NCI-H146 treated with DMSO at 0.1 percent for 48 hours (cell line): ENCODE measurements around the gene RNF157.
"Not testable (repeated sequence)": the region's sequence is repeated elsewhere in the genome, so short reads cannot be mapped to it uniquely, and the experiment has no call there.

Source experiments
- DNase-seq: peaks from one replicate; lab custom pipeline; 2025; ENCODE audit not compliant: unreplicated experiment; lab: John Stamatoyannopoulos, UW

RNF157 gene

DNA sequence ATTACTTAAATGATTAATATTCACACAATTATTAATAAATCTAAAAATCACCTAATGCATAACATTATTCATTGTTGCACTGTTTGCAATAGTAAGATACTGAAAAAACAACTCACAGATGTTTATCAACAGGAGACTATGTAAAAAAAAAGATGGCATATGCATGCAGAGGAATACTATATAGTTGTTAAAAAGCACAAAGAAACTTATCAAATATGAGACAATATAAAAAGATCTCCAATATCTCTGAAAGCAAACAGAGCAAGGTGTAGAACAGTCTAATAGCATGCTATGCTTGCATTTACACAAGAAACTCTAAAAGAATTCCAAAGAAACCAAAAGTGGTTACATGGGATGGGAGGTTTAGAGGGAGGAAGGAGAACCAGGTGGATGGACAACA is 3.7 kb downstream of the RNF157 start:
- no peak for DNase-seq

DNA sequence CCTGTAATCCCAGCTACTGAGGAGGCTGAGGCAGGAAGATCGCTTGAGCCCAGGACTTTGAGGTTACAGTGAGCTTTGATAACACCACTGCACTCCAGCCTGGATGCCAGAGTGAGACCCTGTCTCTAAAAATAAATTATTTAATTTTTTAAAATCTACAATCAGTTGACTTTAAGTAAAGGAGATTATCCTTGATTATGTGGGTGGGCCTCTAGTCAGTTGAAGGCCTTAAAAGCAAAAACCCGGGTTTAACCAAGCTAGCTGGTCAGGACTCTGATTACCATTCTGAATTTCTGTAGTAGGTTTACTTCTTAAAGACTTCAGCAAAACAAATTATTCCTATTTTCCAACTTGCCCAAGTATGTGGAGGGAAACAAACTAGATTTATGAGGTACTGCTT is 4.4 kb downstream of the RNF157 start:
- no peak for DNase-seq

DNA sequence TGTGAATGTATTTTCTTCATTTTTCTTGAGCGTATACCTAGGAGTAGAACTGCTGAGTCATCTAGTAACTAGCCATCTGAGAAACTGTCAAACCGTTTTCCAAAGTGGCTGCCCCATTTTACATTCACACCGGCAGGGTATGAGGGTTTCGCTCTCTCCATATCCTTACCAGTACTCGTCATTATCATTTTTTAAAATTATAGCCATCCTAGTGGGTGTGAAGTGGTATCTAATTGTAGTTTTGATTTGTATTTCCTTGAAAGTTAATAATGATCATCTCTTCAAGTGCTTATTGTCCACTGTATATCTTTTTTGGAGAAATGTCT is 6.0 kb downstream of the RNF157 start:
- DNase-seq, result no peak

DNA sequence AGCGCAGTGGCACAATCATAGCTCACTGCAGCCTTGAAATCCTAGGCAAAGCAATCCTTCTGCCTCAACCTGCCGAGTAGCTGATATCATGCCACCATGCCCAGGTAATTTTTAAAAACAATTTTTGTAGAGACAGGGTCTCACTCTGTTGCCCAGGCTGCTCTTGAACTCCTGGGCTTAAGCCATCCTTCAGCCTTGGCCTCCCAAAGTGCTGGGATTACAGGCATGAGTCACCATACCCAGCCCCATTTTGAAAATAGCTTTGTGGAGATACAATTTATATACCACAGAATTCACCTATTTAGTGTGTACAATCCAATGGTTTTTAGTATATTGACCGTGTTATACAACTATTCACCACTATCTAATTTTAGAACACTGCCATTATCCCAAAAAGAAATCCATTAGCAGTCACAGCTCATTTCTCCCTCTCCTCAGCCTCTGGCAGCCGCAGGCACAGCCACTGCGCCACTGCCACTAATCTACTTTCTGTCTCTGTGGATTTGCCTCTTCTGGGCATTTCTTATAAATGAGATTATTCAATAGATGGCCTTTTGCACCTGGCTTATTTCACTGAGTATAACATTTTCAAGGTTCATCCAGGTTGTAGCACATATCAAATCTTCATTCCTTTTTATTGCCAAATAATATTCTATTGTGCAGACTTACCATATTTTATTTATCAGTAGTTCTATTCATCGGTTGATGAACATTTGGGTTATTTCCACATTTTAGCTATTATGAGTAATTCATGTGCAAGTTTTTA is 6.5 kb downstream of the RNF157 start:
- no peak for DNase-seq

DNA sequence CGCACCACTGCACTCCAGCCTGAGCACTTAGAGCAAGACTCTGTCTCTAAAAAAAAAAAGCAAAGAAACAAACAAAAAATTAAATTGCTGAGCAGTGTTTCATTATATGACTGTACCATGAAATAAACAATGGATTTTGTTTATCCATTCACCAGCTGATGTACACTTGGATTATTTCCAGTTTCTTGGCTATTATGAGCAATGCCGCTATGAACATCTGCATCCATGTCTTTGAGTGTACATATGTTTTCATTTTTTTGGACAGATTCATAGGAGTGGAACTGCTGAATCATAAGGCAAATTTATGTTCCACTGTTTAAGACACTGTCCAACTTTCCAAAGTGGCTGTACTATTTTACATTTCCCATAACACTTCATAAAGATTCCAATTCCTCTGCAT is 8.0 kb downstream of the RNF157 start:
- no peak for DNase-seq

DNA sequence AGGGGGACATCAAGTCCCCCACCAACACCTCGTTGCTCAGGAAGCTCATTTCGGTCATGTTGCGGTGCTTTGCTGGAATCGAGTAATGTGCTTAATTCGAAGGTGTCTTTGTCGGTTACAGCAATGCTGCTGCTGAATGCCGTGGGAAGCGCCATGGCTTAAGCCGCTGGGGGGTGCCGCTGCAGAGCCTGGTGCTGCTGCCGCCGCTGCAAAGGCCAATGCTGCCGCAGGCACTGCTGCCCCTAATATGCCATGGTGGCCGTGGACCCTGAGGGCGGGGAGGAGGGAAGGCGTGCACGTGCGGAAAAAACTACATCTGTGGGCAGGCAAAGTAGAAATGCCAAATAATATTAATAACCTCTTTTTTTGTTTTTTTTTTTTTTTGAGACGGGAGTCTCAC is 13.5 kb downstream of the RNF157 start:
- not testable (repeated sequence) for DNase-seq

DNA sequence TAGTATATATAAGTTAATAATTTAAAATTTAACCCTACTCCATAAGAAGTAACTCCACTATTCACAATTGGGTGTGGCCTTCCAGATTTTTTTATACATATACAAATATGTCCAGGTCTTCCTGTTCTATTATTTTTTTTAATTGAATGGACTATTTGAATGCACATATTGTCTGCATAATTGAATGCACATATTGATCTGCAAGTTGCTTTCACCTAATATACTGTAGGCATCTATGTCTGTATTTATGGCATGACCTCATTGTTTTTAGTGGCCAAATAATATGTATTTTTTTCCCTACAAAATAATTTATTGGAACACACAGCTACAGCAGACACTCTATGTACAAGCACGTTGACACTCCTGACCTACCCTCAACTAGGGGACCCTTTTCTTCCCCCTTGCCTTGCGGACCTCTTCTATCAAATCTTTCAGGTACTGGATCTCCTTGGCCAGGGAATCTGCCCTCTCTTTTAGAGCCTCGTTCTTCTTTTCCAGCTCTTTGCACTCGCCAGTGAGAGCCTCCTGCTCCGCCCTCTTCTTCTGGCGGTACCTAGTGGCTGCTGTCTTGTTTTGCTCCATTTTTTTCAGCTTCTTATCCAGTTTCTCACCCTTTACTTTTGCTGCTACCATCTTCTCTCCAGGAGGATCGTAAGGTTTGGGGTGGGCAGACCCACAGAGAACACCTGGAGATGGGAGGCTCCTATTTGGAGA is 14.8 kb downstream of the RNF157 start:
- not testable (repeated sequence) for DNase-seq

DNA sequence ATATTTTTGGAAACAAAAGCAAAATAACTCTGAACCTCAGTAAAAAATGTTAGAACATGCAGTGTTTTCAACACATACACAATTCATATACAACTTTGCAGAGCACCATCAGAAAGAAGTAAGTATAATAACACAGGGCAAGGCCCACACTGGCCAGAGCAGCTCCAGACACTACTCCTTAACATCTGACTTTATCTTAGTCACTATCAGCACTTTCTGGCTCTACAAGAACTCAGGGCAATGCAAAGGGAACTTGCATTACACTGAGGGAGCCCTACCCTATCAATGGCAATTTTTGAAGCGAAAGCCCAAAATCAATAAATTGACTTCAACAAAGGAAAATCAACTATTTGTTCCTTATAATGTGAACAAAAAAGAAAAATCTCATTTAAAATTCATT is 16.5 kb downstream of the RNF157 start:
- DNase-seq, result no peak

DNA sequence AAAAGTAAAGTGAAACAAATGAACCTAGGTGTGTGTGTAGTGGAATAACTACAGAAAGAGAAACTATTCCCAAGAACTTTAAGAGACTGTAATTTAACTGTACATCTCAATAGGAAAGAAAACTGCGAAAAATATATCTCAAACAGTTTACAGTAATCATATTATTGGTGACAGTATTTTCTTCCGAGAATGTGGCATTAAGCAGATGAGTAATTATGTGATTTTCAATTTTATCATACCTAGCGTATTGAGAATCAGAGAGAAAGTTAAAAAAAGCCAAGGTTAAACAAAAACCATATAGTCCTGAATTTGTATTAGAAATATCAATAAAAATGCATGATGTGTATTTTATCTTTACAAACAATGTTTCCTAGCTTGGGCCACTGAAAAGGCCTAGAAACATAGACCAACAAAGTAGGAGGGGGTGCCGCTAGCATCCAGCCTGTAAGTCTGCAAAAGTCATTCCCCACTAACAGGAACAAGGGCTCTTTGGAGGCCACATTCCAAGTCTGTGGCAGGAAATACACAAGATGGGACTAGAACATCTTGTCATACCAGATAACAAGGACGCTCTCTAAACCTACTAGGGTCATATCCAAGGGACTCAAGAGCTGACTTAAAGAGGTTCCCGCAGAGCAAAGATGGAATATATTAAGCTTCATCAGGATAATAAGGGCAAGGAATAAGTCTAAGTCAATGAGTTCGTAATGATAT is 20.5 kb downstream of the RNF157 start:
- no peak for DNase-seq

DNA sequence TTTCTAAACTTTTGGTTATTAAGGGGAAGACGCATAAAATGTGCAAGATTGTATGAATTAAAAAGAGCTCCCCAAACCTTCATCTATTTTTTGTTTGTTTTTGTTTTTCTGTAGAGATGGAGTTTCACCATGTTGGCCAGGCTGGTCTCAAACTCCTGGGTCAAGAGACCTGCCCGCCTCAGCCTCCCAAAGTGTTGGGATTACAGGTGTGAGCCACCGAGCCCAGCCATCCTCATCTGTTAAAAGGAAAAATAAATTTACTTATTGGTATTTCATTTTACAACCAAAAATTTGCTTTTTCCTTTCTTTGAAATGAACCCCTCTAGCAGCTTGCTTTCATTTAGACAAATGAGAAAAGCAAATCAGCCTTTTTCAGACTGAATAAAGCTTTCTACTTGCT is 23.2 kb downstream of the RNF157 start:
- DNase-seq, result no peak

DNA sequence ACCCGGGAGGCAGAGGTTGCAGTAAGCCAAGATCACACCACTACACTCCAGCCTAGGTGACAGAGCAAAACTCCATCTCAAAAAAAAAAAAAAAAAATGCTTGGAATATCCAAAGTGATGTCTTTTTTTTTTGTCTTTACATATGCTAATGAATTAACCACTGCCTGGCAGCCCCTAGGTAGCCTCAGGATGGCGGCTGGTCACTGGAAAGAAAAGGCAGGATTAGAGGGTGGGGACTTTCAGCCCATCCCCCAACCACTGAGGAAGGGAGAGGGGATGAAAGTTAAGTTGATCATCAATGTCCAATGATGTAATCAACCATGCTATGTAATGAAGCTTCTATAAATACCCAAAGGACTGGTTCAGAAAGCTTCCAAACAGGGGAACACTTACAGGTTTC is 26.8 kb downstream of the RNF157 start:
- no peak for DNase-seq

DNA sequence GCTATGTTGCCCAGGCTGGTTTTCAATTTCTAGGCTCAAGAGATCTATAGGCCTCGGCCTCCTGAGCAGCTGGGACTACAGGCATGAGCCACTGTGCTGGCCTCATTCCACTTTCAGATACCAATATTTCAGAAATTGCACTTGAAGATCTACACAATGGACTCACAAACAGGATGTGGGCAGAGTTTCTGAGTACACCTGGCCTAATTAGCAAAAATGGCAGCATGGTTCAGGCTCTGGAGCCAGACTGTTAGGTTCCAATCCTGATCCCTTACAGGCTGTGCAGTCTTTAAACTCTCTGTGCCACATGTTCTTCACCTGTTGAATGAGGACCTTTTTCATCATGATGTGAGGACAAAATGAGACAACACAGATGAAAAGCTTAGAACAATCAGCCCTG is 32.2 kb downstream of the RNF157 start:
- DNase-seq, result no peak

DNA sequence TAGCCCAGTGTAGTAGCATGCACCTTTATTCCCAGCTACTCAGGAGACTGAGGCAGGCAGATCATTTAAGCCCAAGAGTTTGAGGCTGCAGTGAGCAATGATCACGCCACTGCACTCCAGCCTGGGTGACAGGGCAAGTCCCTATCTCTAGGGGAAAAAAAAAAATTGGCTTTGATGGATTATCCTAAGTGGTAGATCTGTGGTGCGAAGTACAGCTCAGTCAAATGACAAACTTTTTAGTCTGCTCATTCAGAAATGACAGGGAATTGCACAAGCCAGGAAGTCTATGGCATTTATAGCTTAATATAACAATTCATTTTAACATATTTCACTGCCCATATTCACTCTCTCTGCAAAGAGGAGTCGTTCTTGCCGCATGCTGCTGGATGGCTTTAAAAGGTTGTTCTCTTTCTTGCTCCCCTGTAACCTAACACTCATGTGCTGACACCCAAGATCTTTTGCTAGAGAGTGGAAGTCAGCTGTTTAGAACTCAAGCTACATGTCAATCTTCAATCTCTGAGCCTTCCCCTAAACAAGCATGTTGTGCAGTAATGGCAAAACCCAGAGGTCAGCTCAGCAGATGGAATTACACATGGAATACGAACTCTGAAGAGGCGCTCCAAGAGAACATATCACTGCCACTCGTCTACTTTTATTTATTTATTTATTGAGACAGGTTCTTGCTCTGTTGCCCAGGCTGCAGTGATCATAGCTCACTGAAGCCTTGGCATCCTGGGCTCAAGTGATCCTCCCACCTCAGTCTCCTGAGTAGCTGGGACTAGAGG is 32.8 kb downstream of the RNF157 start:
- DNase-seq, result no peak

DNA sequence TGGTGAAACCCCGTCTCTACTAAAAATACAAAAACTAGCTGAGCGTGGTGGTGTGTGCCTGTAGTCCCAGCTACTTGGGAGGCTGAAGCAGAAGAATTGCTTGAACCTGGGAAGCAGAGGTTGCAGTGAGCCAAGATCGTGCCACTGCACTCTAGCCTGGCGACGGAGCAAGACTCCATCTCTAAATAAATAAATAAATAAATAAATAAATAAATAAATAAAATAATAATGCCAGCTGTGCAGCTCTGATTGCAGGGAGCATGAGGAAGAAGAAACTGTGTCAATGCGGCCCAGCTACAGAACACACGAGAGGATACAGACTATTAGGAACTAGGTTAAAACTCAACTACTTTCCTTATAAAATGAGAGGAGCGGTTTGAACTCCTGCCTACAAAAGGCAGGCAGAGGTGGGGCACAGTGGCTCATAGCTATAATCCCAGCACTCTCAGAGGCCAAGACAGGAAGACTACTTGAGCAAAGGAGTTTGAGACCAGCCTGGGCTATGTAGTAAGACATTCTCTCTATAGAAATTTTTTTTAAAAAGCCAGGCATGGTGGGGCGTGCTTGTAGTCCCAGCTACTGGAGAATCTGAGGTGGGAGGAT is 34.6 kb downstream of the RNF157 start:
- not testable (repeated sequence) for DNase-seq

DNA sequence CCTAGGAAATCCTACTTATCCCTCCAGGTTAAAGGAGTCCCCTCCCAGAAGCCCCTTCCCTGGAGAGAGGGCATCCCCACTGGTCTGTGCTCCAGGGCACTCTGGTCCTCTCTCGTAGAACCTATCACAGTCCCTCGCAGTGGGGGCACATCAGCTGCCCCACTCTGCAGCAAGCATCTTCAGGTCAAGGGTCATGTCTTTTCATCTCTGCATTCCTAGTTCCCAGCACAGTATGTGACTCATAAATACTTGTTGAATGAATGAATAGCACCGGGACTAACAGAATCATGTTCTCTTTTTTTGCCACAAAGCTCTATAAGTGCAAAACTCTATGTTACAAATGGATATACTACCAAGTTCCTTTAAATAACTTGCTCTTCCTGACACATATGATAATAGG is 36.0 kb downstream of the RNF157 start:
- DNase-seq, result no peak

DNA sequence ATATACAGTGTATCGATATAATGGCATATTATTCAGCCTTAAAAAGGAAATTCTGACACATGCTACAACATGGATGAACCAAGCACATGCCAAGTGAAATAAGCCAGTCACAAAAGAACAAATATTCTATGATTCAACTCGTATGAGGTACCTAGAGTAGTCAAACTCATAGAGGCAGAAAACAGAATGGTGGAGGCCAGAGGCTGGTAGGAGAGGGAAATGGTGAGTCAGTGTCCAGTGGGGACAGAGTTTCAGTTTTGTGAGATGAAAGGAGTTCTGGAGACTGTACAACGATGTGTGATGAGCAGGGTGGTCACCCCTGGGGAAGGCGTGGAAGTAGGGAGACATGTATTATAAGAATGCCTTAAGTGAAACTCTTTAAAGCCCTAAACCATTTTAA is 39.9 kb downstream of the RNF157 start:
- DNase-seq, result no peak

DNA sequence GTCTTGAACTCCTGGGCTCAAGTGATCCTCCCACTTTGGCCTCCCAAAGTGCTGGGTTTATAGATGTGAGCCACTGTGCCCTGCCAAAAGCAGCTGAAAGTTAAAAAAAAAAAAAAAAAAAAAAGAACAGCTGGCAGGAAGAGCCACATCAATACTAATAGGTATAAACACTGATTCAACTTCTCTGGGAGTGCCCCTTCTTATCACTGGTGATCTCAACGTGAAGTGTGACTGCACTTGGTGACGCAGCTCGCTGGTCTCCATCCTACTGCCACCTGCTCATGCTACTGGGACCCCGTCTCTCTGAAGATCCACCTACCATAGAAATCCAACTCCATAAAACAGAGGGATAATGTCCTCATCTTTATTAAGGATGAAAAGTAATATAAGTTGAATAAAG is 40.8 kb downstream of the RNF157 start:
- DNase-seq, result no peak

DNA sequence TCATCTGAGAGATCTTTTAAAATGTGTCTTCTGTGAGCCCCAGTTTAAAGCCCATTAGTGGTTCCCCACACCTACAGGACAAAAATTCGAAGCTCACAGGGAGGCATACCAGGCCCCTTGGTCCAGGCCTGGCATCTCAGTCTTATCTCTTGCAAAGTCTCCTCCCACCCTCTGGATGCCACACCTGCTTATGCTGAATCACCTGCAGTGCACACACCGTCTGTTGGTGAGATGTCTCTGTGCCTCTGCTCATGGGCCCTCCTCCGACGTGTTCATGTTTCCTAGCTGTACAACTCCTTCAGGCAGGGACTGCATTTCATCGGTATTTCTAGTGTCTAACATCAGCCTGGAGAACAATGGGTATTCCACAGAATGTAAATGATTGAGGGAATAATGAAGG is 41.6 kb downstream of the RNF157 start:
- DNase-seq, result no peak

DNA sequence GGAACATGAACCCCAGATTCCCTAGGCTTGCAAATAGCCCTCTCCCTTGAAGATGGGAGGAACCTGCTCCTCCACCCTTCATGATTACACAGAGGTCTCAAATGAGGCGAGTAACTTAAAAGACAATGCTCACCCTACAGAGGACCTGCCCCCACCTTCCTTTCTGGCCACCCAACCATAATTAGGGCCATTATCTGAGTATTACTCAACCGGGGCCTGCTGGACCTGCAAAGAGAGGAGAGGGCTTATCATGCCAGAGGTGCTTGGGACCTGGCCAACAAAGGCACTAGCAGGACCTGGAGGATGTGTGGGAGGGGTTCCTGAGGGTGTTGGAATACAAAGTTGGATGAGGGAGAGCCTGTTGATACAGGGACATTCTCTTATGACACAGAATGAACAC is 42.4 kb downstream of the RNF157 start:
- no peak for DNase-seq

DNA sequence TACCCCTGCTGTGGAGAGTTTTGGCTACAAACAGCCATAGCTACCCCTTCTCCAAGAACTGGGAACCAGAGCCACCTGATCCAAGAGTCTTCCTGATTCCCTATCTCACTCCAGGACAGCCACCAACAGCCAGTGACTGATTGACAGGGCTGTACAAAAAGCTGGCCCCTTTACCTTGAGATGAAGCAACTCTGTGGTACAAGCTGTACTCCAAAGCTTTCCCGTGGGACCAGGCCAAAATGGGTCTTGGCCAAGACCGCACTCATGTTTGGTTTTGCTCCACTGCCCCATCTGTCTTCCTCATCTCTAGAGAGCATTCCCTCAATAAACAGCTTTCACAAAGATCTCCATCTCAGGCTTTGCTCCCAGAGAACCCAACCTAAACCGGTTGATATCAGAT is 43.6 kb downstream of the RNF157 start:
- no peak for DNase-seq
